ENCODE measurements around the gene RASGRF2.

The RASGRF2 gene, protein sequence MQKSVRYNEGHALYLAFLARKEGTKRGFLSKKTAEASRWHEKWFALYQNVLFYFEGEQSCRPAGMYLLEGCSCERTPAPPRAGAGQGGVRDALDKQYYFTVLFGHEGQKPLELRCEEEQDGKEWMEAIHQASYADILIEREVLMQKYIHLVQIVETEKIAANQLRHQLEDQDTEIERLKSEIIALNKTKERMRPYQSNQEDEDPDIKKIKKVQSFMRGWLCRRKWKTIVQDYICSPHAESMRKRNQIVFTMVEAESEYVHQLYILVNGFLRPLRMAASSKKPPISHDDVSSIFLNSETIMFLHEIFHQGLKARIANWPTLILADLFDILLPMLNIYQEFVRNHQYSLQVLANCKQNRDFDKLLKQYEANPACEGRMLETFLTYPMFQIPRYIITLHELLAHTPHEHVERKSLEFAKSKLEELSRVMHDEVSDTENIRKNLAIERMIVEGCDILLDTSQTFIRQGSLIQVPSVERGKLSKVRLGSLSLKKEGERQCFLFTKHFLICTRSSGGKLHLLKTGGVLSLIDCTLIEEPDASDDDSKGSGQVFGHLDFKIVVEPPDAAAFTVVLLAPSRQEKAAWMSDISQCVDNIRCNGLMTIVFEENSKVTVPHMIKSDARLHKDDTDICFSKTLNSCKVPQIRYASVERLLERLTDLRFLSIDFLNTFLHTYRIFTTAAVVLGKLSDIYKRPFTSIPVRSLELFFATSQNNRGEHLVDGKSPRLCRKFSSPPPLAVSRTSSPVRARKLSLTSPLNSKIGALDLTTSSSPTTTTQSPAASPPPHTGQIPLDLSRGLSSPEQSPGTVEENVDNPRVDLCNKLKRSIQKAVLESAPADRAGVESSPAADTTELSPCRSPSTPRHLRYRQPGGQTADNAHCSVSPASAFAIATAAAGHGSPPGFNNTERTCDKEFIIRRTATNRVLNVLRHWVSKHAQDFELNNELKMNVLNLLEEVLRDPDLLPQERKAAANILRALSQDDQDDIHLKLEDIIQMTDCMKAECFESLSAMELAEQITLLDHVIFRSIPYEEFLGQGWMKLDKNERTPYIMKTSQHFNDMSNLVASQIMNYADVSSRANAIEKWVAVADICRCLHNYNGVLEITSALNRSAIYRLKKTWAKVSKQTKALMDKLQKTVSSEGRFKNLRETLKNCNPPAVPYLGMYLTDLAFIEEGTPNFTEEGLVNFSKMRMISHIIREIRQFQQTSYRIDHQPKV (N-terminal part only)

GRCh38 chr5:80959768-80960442, at the start of gene RASGRF2:
Gene RASGRF2, plus strand, starts transcription at chr5:80960363. Its CDS starts 376 bp downstream, at chr5:80960739.
- no peak for TF ChIP-seq CTCF (IDR thresholded peaks at IDR 0.05; ENCODE audit: low read depth, low read length, missing control alignments)
- DNase-seq (ENCODE audit: low read depth), result no peak

GRCh38 chr5:80912479-80912878, 47.7 kb upstream of the RASGRF2 start:
- no peak for TF ChIP-seq CTCF (IDR thresholded peaks at IDR 0.05; ENCODE audit: low read depth, low read length, missing control alignments)

More at GRCh38 chr5:80959768-80960442, at the start of gene RASGRF2:
- no peak within 1 kb of the TSS for H3K4me3 ChIP-seq (ENCODE audit: low read depth, low read length)

GRCh38 chr5:80915716-80916115, 44.4 kb upstream of the RASGRF2 start:
- no peak for TF ChIP-seq CTCF (IDR thresholded peaks at IDR 0.05; ENCODE audit: low read depth, low read length, missing control alignments)
- no peak for DNase-seq (ENCODE audit: low read depth)

More at GRCh38 chr5:80912479-80912878, 47.7 kb upstream of the RASGRF2 start:
- no peak overlapping the region for H3K4me3 ChIP-seq (ENCODE audit: low read depth, low read length)
- DNase-seq (ENCODE audit: low read depth), result no peak

DNA sequence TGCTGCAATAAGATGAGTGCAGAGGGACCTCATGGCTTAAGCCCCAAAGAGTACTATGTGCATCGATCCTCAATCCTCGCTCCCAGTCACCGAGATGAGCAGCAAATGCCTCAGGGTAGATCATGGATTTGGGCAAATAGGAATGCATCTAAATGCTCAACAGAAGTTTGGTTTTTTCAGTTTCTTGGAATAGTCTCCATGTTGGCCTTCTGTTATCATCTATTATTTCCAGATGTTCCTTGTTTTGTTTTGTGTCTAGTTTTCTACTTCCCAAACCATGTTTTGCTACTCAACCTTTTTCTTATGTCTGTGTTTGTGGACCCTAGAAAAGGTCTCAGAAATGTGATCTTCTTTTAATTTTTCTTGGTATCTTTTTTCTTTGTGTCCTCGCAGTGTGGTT, 43.5 kb upstream of the RASGRF2 start:
- no peak for TF ChIP-seq CTCF (IDR thresholded peaks at IDR 0.05; ENCODE audit: low read depth, low read length, missing control alignments)
- H3K4me3 ChIP-seq (ENCODE audit: low read depth, low read length), result no peak overlapping the region
- no peak for DNase-seq (ENCODE audit: low read depth)

More at GRCh38 chr5:80915716-80916115, 44.4 kb upstream of the RASGRF2 start:
- no peak overlapping the region for H3K4me3 ChIP-seq (ENCODE audit: low read depth, low read length)

- TF ChIP-seq CTCF (IDR thresholded peaks at IDR 0.05; ENCODE audit: low read depth, low read length, missing control alignments), result no peak
- DNase-seq (ENCODE audit: low read depth), result peak; percentile 12
- no peak overlapping the region for H3K4me3 ChIP-seq (ENCODE audit: low read depth, low read length)
Measured at GRCh38 chr5:80917631-80918030, 42.5 kb upstream of the RASGRF2 start.

- DNase-seq (ENCODE audit: low read depth), result no peak
- TF ChIP-seq CTCF (IDR thresholded peaks at IDR 0.05; ENCODE audit: low read depth, low read length, missing control alignments), result no peak
- H3K4me3 ChIP-seq (ENCODE audit: low read depth, low read length), result no peak overlapping the region
Measured at GRCh38 chr5:80919678-80920196, 40.4 kb upstream of the RASGRF2 start.
